ENCODE data around the gene RAPSN. TPM values are rescaled to one million over a fixed set of nuclear protein-coding genes. Genes with fewer than 3 reads are reported as not detected.

The RAPSN gene
- total and polyA plus RNA-seq, 5 experiments from 2014 or later, result 1.3 to 1.5 TPM; not detected in 3

DNA sequence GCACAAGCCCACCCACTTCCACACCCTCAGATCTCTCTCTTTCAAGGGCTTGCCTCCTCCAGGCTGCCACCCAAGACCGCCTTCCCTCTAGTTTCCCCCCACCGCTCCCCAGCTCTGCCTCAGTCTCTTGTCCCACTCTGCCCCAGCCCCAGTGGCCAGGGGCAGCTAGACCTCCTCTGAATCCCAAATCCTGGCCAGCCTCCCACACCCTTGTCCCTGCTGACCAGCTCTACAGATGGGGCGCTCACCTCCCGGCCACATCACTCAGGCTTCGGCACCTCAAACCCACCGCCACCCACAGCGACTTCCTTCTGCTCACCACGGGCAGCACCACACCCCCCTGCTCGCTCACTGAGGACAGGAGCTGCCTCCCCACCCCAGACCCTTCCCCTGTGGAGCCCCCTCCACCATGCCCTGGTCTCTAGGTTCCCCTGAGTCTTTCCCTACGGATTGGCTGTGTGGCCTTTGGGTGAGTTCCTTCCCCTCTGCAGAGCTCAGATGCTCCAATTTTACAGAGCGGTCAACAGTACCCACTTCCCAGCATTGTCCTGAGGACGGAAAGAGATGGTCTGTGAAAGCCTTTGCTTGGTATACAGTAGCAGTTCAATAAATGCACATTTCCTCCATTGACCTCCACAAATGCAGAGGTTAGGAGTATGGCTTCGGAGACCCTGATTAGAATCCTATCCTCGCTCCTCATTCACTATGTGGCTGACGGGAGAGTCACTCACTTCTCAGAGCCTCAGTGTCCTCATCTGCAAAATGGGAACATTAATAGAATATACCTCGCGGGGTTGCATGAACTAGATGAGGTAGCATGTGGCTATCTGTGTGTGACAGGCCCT, 59.1 kb downstream of the RAPSN start:
- Mint-ChIP-seq H3K27ac (peak overlapping the region in 9 of 10 donors; percentile 25 to 83 (median 56)), H3K4me1 (peaks cover 17 to 70% (median 53%) of the 10 kb centered on the region in 4 donors), H3K4me3 (peak overlapping the region; percentile 26 to 86 (median 76)), H3K36me3 (no peaks in the 10 kb centered on the region), H3K9me3 (no peaks in the 10 kb centered on the region), H3K27me3 (no peaks in the 10 kb centered on the region)
- DNase-seq (peak in 2 of 10 donors; percentile 26 to 28), ATAC-seq (peak; percentile 52 to 74)
- POLR2A ChIA-PET, result interaction anchor here (0.7 to 11.0 kb wide), 7 partner anchors 9 to 141 kb away, joined by 3 to 147 read pairs (median 4); partner anchors contain the start of genes ACP2 and SPI1

DNA sequence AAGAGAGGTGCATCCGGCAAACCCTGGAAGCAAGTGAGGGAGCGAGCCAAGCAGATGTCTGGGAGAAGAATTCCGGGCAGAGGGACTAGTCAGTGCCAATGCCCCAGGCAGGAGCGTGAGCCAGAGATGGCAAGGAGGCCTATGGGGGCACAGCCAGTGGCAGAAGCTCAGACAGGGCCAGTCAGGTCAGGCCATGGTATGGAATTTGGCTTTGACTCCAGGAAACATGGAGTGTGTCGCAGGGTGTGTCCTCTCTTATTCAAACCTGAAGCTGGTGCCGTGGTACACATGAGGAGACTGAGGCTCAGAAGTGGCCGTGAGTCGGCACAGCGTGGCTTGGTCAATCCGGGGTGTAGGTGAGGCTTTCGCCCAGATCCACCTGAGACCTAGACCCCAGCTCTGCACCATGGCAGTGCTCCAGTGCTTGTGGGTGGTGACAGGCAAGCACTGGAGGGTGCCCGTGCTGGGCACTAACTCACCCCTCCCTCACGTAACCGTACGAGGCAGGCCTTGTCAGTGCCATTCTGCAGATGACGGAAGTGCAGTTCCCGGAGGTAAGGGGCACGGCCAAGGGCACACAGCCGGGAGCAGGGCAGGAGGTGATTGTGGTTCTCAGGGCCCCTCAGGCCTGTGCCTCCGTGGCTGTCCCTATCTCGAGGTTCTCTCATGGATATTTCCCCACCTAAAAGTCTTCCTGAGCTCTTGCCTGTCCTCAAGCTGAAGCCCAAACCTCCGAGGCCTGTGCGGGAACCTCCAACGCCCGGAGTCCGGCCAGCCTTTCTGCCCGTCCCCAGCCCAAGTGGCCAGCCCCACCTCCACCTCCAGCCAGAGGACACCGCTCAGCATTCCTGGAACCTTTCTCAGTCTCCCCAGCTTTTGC, 60.0 kb downstream of the RAPSN start:
- no peaks in the 10 kb centered on the region for H3K36me3 Mint-ChIP-seq
- no peaks in the 10 kb centered on the region for H3K9me3 Mint-ChIP-seq
- no peaks in the 10 kb centered on the region for H3K27me3 Mint-ChIP-seq
- DNase-seq (no peak), ATAC-seq (no peak)
- peak overlapping the region in 6 of 10 donors; percentile 25 to 83 (median 62) for H3K27ac Mint-ChIP-seq
- H3K4me1 Mint-ChIP-seq, result peaks cover 16 to 61% (median 46%) of the 10 kb centered on the region in 4 donors
- POLR2A ChIA-PET, result interaction anchor here (0.9 to 11.0 kb wide), 6 partner anchors 8 to 20 kb away, joined by 3 to 147 read pairs (median 5); partner anchors contain the start of gene SPI1
- peak overlapping the region in 9 of 10 donors; percentile 26 to 86 (median 76) for H3K4me3 Mint-ChIP-seq

DNA sequence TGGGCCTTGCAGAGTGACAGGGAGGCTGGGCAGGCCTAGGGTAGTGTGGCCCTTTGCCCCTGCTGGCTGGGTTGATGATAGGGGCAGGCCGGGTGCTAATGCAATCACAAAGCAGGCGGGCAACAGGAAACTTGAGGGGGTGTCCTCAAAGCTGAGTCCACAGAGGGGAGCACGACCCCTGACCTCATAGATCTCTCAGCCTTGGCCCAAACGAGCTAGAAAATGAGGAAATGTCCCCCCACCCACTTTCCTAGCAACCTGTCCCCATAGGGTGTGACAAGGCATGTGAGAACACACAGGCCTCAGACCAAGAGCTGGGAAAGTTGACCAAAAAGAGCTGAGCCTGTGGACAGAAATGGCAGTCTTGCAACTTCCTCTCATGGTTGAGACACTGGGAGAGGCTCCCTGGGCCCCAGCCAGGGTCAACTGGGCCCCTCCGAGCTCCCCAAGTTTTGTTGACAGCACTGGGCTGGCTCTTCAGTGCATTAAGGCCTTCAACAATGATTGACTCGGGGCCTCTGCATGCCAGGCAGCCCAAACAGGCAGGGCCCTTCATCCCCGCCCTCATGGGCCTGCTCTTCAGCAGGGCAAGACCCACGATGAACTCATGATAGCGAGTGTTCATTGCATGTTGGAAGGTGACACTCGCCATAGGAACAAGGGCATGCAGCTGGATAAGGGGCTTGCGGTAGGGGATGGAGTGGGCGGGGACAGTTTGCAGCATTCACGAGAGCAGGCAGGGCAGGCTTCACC, 60.8 kb downstream of the RAPSN start:
- POLR2A ChIA-PET, result interaction anchor here (0.8 to 11.0 kb wide), 5 partner anchors 13 to 120 kb away, joined by 3 to 147 read pairs (median 6); no protein-coding TSS in a partner anchor
- H3K27ac Mint-ChIP-seq, result peak overlapping the region in 1 of 10 donors; percentile 63
- ATAC-seq, result no peak
- H3K9me3 Mint-ChIP-seq, result no peaks in the 10 kb centered on the region
- H3K4me3 Mint-ChIP-seq, result peak overlapping the region in 4 of 10 donors; percentile 15 to 76 (median 57)
- no peak for DNase-seq
- no peaks in the 10 kb centered on the region for H3K36me3 Mint-ChIP-seq
- H3K27me3 Mint-ChIP-seq, result no peaks in the 10 kb centered on the region
- H3K4me1 Mint-ChIP-seq, result peaks cover 20 to 54% (median 38%) of the 10 kb centered on the region in 4 donors

Small RNA genes within 50 kb of the gene (microRNA-seq; reads per million reads assigned to microRNA genes)
- gene MIR4487 (ENCODE audit: borderline microRNAs expressed), result not detected

Other genes with a start within 250 kb of the RAPSN start
- 100 to 1,000 TPM in 1 of 2 experiments, 10 to 100 TPM in 1; 98.9 to 101 TPM for gene DDB2, start 234.2 kb downstream of the RAPSN start, total RNA-seq
- 10 to 100 TPM; 20.7 to 25.4 (median 24.4) TPM for gene DDB2, start 234.2 kb downstream of the RAPSN start, polyA plus RNA-seq
- 10 to 100 TPM; 25.8 to 27.8 TPM for gene ACP2, start 200.3 kb downstream of the RAPSN start, total RNA-seq
- 1 to 10 TPM; 4.4 to 10.0 (median 8.0) TPM for gene ACP2, start 200.3 kb downstream of the RAPSN start, polyA plus RNA-seq
- gene NR1H3, start 191.1 kb downstream of the RAPSN start, total RNA-seq, result 10 to 100 TPM; 13.7 to 20.3 TPM
- gene NR1H3, start 191.1 kb downstream of the RAPSN start, polyA plus RNA-seq, result 1 to 10 TPM; 3.4 to 7.2 (median 4.5) TPM
- gene MADD, start 179.0 kb downstream of the RAPSN start, total RNA-seq, result 100 to 1,000 TPM; 121 to 127 TPM
- 10 to 100 TPM; 15.2 to 22.1 (median 17.7) TPM for gene MADD, start 179.0 kb downstream of the RAPSN start, polyA plus RNA-seq
- under 1 TPM in 1 of 2 experiments, not detected in 1; 0.16 TPM for gene MYBPC3, start 96.4 kb downstream of the RAPSN start, total RNA-seq
- not detected for gene MYBPC3, start 96.4 kb downstream of the RAPSN start, polyA plus RNA-seq
- 1 to 10 TPM; 3.4 to 4.7 TPM for gene SPI1, start 70.6 kb downstream of the RAPSN start, total RNA-seq
- gene SPI1, start 70.6 kb downstream of the RAPSN start, polyA plus RNA-seq, result not detected
- 10 to 100 TPM; 63.2 to 63.9 TPM for gene SLC39A13, start 40.5 kb downstream of the RAPSN start, total RNA-seq
- 10 to 100 TPM; 23.8 to 41.9 (median 24.4) TPM for gene SLC39A13, start 40.5 kb downstream of the RAPSN start, polyA plus RNA-seq
- 10 to 100 TPM; 58.4 to 60.0 TPM for gene PSMC3, start 22.7 kb downstream of the RAPSN start, total RNA-seq
- gene PSMC3, start 22.7 kb downstream of the RAPSN start, polyA plus RNA-seq, result 100 to 1,000 TPM in 1 of 3 donors, 10 to 100 TPM in 2; 91.5 to 106 (median 94.0) TPM
- 100 to 1,000 TPM; 133 to 138 TPM for gene CELF1, start 104.0 kb upstream of the RAPSN start, total RNA-seq
- 10 to 100 TPM; 45.3 to 79.3 (median 55.3) TPM for gene CELF1, start 104.0 kb upstream of the RAPSN start, polyA plus RNA-seq
- gene PTPMT1, start 116.5 kb upstream of the RAPSN start, total RNA-seq, result 10 to 100 TPM; 19.1 to 22.2 TPM
- gene PTPMT1, start 116.5 kb upstream of the RAPSN start, polyA plus RNA-seq, result 10 to 100 TPM; 58.7 to 73.3 (median 71.0) TPM
- gene KBTBD4, start 129.8 kb upstream of the RAPSN start, total RNA-seq, result 10 to 100 TPM; 26.1 to 29.1 TPM
- 10 to 100 TPM; 44.3 to 45.1 (median 44.3) TPM for gene KBTBD4, start 129.8 kb upstream of the RAPSN start, polyA plus RNA-seq
- gene NDUFS3, start 129.9 kb upstream of the RAPSN start, total RNA-seq, result 100 to 1,000 TPM; 100 to 106 TPM
- gene NDUFS3, start 129.9 kb upstream of the RAPSN start, polyA plus RNA-seq, result 100 to 1,000 TPM in 2 of 3 donors, 10 to 100 TPM in 1; 92.0 to 109 (median 101) TPM
- gene FAM180B, start 137.5 kb upstream of the RAPSN start, total RNA-seq, result under 1 TPM in 1 of 2 experiments, not detected in 1; 0.26 TPM
- gene FAM180B, start 137.5 kb upstream of the RAPSN start, polyA plus RNA-seq, result not detected
- gene C1QTNF4, start 145.3 kb upstream of the RAPSN start, total RNA-seq, result 1 to 10 TPM in 1 of 2 experiments, under 1 TPM in 1; 0.91 to 1.2 TPM
- under 1 TPM in 1 of 3 donors, not detected in 2; 0.22 TPM for gene C1QTNF4, start 145.3 kb upstream of the RAPSN start, polyA plus RNA-seq
- gene MTCH2, start 193.4 kb upstream of the RAPSN start, total RNA-seq, result 10 to 100 TPM; 21.7 to 22.9 TPM
- gene MTCH2, start 193.4 kb upstream of the RAPSN start, polyA plus RNA-seq, result 10 to 100 TPM; 54.2 to 67.0 (median 62.3) TPM